Astrocyte (in vitro differentiated cells and primary cell): ENCODE data around the gene EVX1. TPM values are rescaled to one million over a fixed set of nuclear protein-coding genes. Genes with fewer than 3 reads are reported as not detected.

Source experiments
- DNase-seq: peaks from one replicate; pipeline ENCODE4 v3.0.0-alpha.2; 2010; ENCODE audit warnings: low read depth
- FAIRE-seq: peaks from 2 replicates; lab custom pipeline; 2011; peaks lifted over from hg19 to GRCh38; lab: Jason Lieb, UNC
- H2AFZ ChIP-seq: 2 replicates; pipeline ENCODE4 v1.6.0; 2012; ENCODE audit warnings: low read depth, low read length, inconsistent platforms
- H3K27ac ChIP-seq: 2 replicates; pipeline ENCODE4 v1.5.1; 2011; ENCODE audit warnings: low read depth, low read length, inconsistent platforms
- H3K27me3 ChIP-seq: 2 replicates; pipeline ENCODE4 v1.6.0; 2011; ENCODE audit warnings: low read length, inconsistent platforms; ENCODE audit not compliant: insufficient read depth
- H3K36me3 ChIP-seq: 2 replicates; pipeline ENCODE4 v1.5.1; 2011; ENCODE audit warnings: low read length, inconsistent platforms; ENCODE audit not compliant: insufficient read depth
- H3K4me1 ChIP-seq: 2 replicates; pipeline ENCODE4 v1.5.1; 2011; ENCODE audit warnings: low read length, inconsistent platforms; ENCODE audit not compliant: insufficient read depth
- H3K4me2 ChIP-seq: 2 replicates; pipeline ENCODE4 v1.6.0; 2012; ENCODE audit warnings: low read length, inconsistent platforms
- H3K4me3 ChIP-seq: 2 replicates; pipeline ENCODE4 v1.5.1; 2011; ENCODE audit warnings: low read depth, mild to moderate bottlenecking, low read length, inconsistent platforms; ENCODE audit not compliant: insufficient read depth
- H3K79me2 ChIP-seq: 2 replicates; pipeline ENCODE4 v1.6.0; 2012; ENCODE audit warnings: mild to moderate bottlenecking, low read length, inconsistent platforms; ENCODE audit not compliant: insufficient read depth
- H3K9ac ChIP-seq: 2 replicates; pipeline ENCODE4 v1.6.0; 2012; ENCODE audit warnings: mild to moderate bottlenecking, low read length, inconsistent platforms
- H3K9me3 ChIP-seq: 2 replicates; pipeline ENCODE4 v1.5.1; 2012; ENCODE audit warnings: low read depth, mild to moderate bottlenecking, low read length, inconsistent platforms; ENCODE audit not compliant: insufficient read depth
- H4K20me1 ChIP-seq: 2 replicates; pipeline ENCODE4 v1.6.0; 2012; ENCODE audit warnings: low read length, inconsistent platforms; ENCODE audit not compliant: insufficient read depth
- H3K27ac Mint-ChIP-seq: one replicate; pipeline ENCODE4 v1.8.0; 2021; ENCODE audit warnings: mild to moderate bottlenecking, mixed read lengths; ENCODE audit not compliant: unreplicated experiment
- H3K27me3 Mint-ChIP-seq: one replicate; pipeline ENCODE4 v1.8.0; 2021; ENCODE audit warnings: low read depth, mixed read lengths; ENCODE audit not compliant: unreplicated experiment
- H3K36me3 Mint-ChIP-seq: one replicate; pipeline ENCODE4 v1.8.0; 2021; ENCODE audit warnings: low read depth, mixed read lengths; ENCODE audit not compliant: unreplicated experiment
- H3K4me1 Mint-ChIP-seq: one replicate; pipeline ENCODE4 v1.8.0; 2021; ENCODE audit warnings: low read depth, mixed read lengths; ENCODE audit not compliant: unreplicated experiment
- H3K4me3 Mint-ChIP-seq: one replicate; pipeline ENCODE4 v1.8.0; 2021; ENCODE audit warnings: mild to moderate bottlenecking, moderate library complexity, mixed read lengths; ENCODE audit not compliant: unreplicated experiment
- H3K9me3 Mint-ChIP-seq: one replicate; pipeline ENCODE4 v1.8.0; 2021; ENCODE audit warnings: mild to moderate bottlenecking, mixed read lengths; ENCODE audit not compliant: unreplicated experiment
- CTCF ChIP-seq: IDR thresholded peaks from 2 replicates; pipeline ENCODE4 v1.5.1; 2011; ENCODE audit warnings: low read depth, mild to moderate bottlenecking, inconsistent platforms, low read length, moderate library complexity; ENCODE audit not compliant: insufficient read depth
- EZH2 ChIP-seq: IDR thresholded peaks from 2 replicates; pipeline ENCODE4 v1.6.1; 2012; ENCODE audit warnings: mild to moderate bottlenecking, low read length, inconsistent platforms; ENCODE audit not compliant: insufficient read depth
- total RNA-seq: library from RNA; stranded (reverse); gene quantifications from 2 replicates; pipeline ENCODE4 v1.2.1, GENCODE V29; 2021

The EVX1 gene
- total RNA-seq, 1 donor from 2014 or later = not detected

- H3K27ac Mint-ChIP-seq = no peak overlapping the region
These were observed 38.5 kb upstream of the EVX1 start for GRCh38 chr7:27203964-27204594.

GRCh38 chr7:27204851-27205322, 37.7 kb upstream of the EVX1 start:
- Mint-ChIP-seq H3K27ac (no peak overlapping the region), H3K4me1 (no peaks in the 10 kb centered on the region), H3K36me3 (no peaks in the 10 kb centered on the region), H3K9me3 (peaks cover 16% of the 10 kb centered on the region), H3K27me3 (peaks cover 94% of the 10 kb centered on the region), H3K4me3 (peak overlapping the region; percentile 34)
- Histone ChIP-seq H2AFZ (no peak overlapping the region), H4K20me1 (peaks cover 37% of the 10 kb centered on the region), H3K27me3 (peaks cover 100% of the 10 kb centered on the region), H3K79me2 (no peaks in the 10 kb centered on the region), H3K4me2 (peak overlapping the region; percentile 47), H3K36me3 (no peaks in the 10 kb centered on the region), H3K4me3 (no peak overlapping the region), H3K9me3 (peaks cover 5% of the 10 kb centered on the region), H3K4me1 (peaks cover 10% of the 10 kb centered on the region), H3K27ac (no peak overlapping the region), H3K9ac (no peak overlapping the region)
- peak; percentile 95 for TF ChIP-seq EZH2
- TF ChIP-seq CTCF = no peak
- FAIRE-seq (no peak), DNase-seq (no peak)

More at GRCh38 chr7:27203964-27204594, 38.5 kb upstream of the EVX1 start:
- Mint-ChIP-seq H3K4me3 (no peak overlapping the region), H3K4me1 (no peaks in the 10 kb centered on the region), H3K9me3 (peaks cover 16% of the 10 kb centered on the region), H3K36me3 (no peaks in the 10 kb centered on the region), H3K27me3 (peaks cover 88% of the 10 kb centered on the region)
- H3K9me3 ChIP-seq = peaks cover 5% of the 10 kb centered on the region
- no peak overlapping the region for H2AFZ ChIP-seq
- no peak for DNase-seq
- H3K4me3 ChIP-seq = no peak overlapping the region
- H3K27ac ChIP-seq = no peak overlapping the region
- FAIRE-seq = no peak
- H3K79me2 ChIP-seq = no peaks in the 10 kb centered on the region
- TF ChIP-seq CTCF (no peak), EZH2 (no peak)
- peaks cover 96% of the 10 kb centered on the region for H3K27me3 ChIP-seq
- no peak overlapping the region for H3K9ac ChIP-seq
- no peak overlapping the region for H3K4me2 ChIP-seq
- peaks cover 37% of the 10 kb centered on the region for H4K20me1 ChIP-seq
- H3K36me3 ChIP-seq = no peaks in the 10 kb centered on the region
- H3K4me1 ChIP-seq = peaks cover 10% of the 10 kb centered on the region
